DMS53 treated with DMSO at 0.1 percent for 48 hours (cell line): ENCODE results near the gene LRRC38.

ENCODE experiments used
- DNase-seq: peaks from one replicate; lab custom pipeline; 2025; ENCODE audit not compliant: unreplicated experiment; lab: John Stamatoyannopoulos, UW

LRRC38 gene

DNA sequence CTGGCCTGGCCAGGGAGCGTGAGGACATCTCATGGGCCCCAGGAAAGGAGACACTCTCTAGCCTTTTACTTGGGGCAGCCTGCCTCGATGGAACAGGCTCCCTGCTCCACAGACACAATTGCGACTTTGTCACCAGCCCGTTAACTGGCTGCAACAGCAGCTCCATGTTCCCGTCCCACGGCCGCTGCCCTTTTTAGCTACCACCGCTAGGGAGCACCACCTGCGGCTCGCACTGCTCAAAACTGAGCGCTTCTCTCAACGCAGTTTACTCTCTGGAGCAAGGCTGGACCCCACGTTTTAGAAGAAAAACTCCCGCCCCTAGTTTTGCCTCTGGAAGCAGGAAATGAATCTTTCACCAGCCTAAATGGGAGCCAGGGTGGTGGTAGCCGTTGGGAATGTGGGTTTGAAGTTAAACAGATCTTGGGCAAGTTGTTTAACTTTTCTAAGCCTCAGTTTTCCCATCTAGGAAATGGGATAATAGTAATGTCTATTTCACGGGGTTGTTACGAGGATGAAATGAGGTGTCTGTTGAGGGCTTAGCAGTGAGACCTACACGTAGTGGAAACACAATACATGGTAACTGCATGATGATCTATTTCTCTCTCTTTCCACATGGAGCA is 3.5 kb upstream of the LRRC38 start:
- DNase-seq, result no peak

DNA sequence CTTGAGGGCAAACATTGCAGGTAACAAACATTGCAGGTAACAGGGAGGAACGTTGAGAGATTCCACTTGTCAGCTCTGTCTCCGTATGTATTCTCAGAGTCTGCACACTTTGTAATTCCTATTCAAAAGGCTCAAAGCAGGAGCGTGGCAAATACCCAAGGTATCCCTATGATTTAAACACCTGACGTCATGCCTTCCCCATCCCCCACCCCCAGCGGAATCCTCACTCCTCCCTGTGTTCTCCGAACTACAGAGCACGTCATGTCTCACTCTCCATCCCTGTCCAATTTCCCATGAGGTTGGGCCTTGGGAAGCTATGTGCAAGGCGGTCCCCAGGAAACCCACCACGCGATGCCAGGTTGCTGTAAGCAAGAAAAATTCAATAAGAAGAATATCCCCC is 2.8 kb upstream of the LRRC38 start:
- no peak for DNase-seq

DNA sequence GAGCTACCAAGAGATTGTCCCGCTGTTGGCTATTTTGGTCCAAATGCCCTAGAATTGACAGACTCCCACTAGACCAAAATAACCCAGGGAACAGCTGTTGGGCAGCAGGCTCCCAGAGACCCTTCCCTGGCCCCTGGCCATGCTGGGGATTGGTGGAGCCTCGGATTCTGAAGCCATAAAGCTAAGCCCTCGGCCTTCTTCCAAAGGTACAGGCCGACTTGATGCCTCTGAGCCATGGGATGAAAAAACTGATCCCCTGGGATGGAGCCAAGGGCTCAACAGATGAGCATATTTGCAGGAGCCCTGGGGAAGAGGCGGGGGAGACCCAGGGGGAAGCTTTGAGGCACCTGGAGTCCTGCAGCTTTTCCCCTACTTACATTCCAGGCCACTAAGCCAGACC is 1.0 kb upstream of the LRRC38 start:
- no peak for DNase-seq

DNA sequence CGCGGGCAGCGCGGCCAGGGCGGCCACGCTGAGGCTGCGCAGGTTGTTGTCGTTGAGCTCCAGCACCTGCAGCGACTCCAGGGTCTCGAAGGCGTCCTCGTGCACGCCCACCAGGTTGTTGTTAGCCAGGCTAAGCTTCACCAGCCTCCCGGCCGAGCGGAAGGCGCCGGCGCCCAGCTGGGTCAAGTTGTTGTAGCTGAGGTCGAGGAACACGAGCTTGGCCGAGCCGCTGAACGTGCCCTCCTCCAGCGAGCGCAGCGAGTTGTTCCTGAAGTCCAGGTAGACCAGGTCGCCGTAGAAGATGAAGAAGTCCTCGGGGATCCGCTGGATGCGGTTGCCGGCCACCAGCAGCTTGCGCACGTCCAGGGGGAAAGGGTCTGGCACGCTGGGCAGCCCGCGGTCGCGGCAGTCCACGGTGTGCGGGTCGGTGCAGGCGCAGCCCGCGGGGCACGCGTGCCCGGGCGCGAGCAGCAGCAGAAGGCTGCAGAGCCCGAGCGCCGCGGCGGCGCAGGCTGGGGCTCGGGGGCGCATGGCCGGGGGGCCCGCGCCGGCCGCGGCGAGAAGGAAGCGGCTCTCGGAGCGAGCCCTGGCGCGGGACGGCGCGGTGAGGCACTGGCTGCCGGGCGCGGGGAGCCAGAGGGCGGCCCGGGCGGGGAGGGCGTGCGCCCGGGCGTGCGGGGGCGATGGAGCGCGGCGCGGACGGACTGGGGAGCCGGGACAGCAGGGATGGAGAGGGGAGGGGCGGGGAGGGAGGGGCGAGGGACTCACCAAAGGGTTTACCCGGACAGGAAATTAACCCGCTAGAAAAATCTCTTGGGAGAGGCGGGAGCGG is 524 bp downstream of the LRRC38 start:
- no peak for DNase-seq

DNA sequence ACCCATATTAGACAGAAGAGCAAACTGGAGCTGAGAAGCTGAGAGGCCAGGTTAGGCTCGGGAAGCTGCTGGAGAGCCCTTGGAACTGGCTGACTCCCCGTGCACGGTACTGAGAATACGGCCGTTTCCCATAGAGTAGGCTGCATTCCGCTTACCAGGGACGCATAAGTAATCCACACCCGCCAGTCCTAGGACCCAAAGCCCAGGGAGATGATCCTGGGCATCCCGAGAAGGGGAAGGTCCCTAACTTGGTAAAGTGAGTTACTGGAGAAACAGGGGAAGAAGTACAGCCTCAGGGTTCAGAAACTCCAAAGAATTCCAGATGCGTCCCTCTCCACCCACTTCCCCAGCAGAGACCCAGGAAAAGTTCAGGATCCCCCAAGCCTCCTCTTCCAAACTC is 1.3 kb downstream of the LRRC38 start:
- no peak for DNase-seq

DNA sequence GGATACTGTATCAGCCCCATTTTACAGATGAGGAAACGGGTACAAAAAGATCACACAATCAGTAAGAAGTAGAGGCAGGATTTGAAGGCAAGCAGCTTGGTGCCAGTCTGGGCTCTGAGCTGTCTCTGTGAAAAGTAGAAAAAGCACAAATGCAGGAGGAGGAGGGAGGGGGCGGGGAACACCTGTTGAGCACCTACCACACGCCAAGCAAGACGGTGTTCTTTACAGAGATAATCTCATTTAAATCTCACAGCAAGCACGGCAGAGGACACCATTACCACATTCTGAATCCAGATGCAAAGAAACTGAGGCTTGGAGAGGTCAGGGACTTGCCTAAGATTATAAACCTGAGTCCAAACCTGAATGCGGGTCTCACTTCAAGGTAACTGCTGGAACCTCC is 3.3 kb downstream of the LRRC38 start:
- no peak for DNase-seq

DNA sequence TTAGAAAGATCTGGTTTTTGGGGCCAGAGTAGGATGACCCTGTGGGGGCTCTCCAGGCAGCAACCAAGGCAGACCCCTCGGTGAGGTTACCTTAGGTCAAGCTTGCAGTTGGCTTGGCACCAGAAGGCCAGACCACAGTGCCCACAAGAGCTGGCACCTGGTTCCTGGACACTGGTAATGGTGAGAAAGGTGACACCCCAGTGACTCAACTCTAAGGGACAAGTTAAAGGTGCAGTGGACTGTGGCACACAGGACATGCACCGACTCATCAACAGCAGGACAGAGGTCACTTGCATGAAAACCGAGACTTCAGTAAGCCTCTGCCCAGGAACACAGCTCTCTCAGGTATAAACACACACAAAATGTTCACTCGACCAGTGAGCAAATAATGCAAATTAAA is 6.7 kb downstream of the LRRC38 start:
- DNase-seq, result no peak

DNA sequence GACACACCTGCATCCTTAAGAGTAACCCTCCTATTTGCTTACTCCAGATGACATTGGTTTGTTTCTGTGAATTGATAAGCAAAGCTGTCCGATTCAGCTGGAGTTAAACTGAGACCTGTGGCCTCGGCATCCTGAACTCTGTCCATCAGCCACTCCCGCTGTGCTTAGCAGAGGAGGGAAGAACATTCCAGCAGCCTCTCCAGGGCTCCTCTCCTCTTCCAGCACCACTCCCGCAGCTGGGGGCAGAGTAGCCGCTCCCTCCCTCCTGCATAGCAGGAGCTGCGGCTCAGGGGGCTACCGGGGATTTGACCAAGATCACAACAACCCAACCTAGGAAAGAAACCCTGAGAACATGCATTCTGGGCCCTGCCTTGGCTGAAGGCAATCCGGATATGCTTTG is 8.8 kb downstream of the LRRC38 start:
- no peak for DNase-seq

DNA sequence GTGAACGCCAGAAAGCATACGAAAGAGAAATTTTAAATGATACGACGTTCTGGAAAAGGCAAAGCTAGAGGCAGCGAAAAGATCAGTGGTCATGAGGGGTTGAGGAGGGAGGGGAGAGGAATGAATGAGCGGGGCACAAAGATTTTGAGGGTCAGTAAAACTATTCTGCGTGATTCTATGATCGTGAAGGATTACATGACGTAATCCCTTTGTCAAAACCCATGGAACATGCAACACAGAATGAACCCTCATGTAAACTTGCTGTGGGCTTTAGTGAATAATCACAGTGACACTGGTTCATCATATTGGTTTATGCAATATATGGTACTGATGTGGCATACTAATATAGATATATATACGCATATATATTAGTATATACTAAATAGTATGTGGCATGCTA is 13.0 kb downstream of the LRRC38 start:
- no peak for DNase-seq

DNA sequence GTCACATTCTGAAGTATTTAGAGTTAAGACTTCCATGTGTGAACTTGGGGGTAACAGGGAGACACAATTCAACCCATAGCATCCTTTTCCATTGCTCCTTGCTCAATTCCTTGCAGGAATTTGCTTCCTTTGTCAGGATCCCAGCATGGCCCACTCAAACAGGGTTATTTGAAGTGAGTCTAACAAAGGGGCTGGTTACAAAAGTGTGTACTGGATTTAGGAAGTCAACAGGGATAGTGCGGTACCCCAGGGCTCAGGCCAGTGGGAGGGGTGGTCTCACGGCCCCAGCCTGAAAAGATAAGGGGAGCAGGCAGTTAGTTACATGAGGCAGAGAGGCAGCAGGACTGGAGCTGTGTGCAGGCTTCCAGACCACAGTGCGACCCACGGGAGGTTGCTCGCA is 14.4 kb downstream of the LRRC38 start:
- DNase-seq, result no peak

DNA sequence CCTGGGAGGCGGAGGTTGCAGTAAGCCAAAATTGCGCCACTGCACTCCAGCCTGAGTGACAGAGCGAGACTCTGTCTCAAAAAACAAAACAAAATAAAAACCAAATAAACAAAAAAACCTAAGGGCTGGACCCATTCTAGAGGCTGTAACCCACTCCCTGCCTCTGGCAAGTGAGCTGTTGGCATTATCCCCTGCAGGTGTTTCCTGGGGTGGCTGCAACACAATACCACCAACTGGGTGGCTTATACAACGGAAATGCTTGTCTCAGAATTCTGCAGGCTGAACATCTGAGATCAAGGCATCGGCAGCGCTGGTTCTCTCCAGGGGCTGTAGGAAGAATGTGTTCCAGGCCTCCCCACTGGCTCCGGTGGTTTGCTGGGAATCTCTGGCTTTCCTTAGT is 15.2 kb downstream of the LRRC38 start:
- no peak for DNase-seq

DNA sequence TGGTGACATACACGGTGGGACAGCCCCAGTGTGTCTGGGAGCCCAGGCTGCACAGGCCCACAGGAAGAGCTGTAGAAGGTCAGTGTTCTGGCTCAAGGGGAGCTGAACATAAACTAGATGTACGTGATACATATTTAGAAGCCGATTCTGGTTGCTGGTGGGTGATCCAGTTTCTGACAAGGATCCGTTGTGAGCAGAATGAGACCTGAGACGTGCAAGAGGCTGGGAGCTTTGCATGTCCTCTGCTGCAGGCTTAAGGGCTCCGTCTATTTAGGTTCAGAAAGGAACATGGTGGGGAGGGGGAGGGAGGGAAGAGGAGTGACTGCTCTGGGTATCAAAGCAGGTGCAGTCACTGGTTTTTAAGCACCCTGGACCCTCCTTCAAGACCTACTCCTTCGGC is 18.6 kb downstream of the LRRC38 start:
- DNase-seq, result no peak

DNA sequence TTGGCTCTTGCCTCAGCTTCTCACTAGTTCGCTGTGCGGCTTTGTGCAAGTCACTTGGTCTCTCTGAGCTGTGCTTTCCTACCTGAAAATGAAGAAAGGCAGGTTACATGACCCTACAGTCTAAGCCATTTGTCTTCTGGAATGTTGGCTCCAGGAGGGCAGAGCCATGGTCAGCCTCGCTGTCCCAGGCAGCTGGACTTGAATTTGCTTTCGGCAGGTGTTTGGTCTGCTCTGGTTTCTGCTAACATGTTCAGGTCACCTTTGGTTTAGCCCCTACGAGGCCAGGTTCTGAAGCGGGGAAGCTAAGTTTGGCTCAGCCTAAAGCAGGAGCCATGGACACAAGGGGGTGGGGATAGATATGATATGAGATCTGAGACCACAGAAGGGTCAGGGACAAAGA is 19.1 kb downstream of the LRRC38 start:
- DNase-seq, result no peak

DNA sequence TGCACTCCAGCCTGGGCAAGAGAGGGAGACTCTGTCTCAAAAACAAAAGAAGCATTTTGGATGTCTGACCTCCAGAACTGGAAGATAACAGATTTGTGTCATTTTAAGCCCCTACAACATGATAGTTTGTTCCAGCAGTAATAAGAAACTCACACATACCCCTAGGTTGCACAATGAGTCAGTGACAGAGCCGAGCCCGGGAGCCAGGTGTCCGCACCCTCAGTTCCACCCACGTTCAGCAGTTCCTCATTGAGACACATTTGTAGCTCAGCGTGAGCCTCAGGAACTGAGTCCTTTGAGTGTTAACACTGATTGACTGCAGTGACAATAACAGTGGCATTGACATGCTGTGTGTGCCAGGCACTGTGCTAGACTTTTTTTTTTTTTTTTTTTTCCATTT is 19.8 kb downstream of the LRRC38 start:
- no peak for DNase-seq

DNA sequence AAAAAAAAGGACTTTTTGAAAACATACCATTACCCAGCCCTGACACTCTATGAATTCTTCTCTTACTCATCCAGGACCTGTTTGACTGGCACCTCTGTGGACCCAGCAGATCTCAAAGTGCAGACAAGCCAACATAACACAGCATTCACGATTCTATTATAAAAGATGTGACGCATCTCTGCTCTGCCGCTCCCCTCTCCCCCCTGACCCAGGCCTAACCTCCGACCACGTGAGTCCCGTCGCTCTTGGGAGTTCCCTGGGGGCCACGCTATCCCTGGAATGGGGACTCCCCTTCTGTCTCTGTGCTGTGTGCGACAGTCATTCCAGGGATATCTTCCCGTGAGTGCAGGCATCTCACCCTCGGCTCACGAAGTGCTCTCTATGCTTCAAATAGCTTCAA is 21.1 kb downstream of the LRRC38 start:
- no peak for DNase-seq

DNA sequence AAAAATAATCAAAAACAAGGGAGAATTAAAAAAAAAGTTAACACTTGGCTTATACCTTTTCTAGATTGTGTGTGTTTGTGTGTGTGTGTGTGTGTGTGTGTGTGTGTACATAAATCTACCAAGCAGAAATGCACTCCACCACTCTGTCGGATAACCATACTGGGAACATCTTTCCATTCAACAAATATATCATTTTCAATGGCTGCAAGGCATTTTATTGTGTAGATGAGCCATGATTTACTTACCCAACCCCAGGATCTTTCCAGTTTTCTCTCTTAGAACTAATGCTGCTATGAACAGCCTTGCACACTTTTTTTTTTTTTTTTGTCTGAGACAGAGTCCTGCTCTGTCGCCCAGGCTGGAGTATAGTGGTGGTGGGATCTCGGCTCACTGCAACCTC is 25.8 kb downstream of the LRRC38 start:
- no peak for DNase-seq

DNA sequence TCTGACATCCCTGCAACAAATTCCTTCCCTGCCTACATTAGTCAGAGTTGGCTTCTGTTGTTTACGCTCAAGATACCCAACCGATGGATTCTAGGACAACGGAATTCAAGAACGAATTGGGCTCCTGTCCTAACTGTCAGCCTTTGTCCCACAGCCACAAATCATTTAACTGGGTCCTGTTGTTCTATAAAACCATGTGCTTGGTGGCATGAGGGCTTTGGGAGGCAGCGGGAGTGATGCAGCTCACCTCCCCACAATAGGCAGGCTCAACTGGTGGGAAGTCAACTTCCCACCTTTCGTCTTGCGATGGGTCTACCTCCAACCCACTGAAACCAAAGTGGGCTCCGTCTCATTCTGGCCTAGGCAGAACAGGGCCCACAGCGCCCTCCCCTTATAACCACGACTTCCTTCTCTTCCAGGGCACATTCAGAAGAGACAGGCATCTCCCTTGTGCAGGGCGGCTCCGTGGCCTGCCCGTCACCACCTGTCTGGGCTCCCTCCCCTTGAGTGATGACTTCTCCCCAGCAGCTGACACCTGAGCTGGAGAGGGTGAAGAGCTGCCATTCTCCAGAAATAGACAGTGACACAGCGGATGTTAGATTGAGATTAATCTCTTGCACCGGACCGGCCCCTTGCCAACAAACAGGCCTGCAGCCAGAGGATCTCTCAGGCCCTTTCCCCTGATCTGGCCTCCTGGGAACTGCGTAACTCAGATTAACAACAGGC is 26.5 kb downstream of the LRRC38 start:
- DNase-seq, result no peak

DNA sequence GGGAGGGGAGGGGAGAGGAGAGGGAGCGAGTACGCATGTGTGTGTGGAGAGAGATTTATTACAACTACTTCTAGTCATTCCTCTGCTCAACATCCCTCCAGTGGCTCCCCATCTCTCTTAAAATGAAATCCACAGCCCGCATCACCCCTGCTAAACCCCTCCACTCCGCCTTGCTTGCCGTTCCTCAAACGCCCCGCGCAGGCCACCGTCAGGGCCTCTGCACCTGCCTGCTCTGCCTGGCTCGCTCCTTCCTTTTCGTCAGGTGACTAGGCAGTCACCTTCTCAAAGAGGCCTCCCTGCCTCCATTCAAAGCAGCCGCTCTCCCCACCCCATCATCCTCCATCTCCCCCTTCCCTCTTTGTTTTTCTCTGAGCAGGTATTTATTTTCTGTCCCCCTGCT is 29.9 kb downstream of the LRRC38 start:
- DNase-seq, result no peak

DNA sequence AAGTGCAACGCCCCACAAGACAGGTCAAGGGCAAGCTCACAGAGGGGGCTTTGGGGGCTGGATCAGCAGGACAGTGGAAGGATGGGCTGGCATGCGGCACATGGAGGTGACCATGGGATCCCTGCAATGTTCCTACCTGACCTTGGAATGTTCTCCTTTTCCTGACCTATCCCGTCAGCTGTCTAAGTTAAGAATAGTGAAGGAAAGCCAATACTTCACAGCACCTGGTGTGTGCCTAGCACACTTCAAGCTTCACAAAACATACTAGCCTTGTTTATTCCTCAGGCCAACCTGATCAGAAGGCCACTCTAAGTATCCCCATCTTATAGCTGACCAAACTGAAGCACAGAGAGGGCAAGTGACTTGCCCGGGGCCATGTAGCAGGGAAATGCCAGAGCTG is 31.2 kb downstream of the LRRC38 start:
- DNase-seq, result no peak

DNA sequence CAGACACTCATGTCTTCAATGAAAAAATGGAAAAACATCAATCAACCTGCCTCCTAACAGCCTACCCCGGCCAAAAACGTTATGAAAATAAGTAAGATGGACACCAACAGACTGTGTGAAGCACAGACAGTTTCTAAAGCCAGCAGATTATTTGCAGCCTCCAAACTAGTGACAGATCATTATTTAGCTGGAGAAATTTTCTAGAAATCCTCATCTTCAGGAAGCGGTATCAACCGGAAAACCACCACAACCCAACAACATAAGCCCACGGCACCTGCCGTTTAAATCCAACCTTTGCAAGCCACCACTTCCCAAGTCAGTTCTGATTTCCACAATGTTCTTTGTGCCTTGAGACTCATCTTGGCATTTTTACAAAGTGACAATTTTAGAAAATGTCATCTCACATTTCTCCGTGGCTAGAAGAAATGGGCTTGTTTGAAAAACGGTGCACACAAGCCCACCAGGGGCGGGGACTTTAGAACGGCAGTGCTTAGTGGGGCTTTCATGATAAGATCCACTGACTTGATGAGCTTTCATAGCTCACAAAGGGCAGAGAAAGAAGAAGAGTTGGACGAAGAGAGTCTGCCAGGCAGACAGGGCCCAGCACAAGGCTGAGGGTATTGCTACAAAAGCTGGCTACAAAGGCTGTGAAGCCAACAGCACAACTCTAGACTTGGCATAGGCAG is 34.5 kb downstream of the LRRC38 start:
- DNase-seq, result no peak

DNA sequence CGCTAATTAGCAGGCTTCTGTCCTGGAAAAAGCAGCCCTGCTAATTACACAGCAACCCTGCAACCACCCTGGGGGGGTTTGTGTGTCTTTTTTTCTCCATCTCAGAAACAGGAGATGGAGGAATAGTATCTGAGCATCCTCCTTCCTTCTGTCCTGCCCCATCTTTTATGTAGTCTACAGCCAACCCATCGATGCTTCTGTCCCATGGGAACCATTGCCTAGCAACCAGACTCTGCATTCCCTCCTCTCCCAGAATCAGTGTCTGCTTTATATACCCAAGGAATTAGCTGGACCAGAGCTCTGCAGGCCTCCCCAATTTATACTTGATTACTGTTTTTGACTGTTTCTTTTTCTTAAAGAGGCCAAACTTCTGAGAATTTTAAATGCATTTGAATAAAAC is 35.1 kb downstream of the LRRC38 start:
- no peak for DNase-seq

DNA sequence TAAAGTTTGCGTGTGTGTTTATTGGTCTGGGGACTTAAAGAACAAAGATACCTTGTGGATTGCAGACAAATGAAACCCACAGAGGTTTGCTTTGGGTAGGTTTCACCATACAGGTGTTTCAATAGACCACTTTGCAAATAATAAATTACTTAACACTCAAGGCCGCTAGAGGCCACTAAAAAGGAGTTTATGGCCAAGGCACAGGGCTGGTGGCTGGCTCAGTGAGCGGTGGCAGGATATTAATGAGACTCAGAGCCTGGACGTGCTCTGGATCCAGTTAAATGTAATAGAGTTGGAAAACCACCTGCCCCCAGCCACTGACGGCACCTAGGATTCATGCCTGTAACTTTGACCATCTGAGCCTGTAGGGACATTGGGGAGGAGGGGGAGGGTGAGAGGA is 44.5 kb downstream of the LRRC38 start:
- DNase-seq, result no peak
